ENCODE measurements around the gene HSPA9.

Gene HSPA9

DNA sequence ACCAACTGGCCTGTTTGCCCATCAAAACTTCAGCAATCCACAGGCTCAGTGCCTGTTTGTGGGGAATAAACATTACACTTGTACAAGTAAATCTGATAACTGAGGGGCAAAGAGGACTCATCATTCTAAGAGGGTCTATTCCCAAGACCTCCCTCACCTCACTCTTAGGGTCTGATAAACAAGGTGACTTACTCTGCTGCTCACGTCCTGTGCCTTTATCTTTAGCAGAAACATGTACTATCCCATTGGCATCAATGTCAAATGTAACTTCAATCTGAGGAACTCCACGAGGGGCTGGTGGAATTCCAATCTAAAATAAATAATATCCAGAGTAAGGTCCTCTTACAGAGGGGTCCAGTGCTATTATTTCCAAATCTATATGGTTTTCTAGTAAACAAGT lies 17.5 kb downstream of the HSPA9 start:
- POLR2A ChIA-PET, result no interaction called here
- CTCF ChIA-PET, result interaction anchor here (2.1 kb wide), 1 partner anchor 10 kb away, joined by 13 read pairs; no protein-coding TSS in a partner anchor
- DNase-seq (ENCODE audit: extremely low spot score), result no peak
- no peak for TF ChIP-seq CTCF (IDR thresholded peaks at IDR 0.05; ENCODE audit: control extremely low read depth, extremely low read depth, low read depth, missing control alignments)

GRCh38 chr5:138554143-138554542 lies 21.1 kb downstream of the HSPA9 start:
- no peak for TF ChIP-seq CTCF (IDR thresholded peaks at IDR 0.05; ENCODE audit: control extremely low read depth, extremely low read depth, low read depth, missing control alignments)
- no peak for DNase-seq (ENCODE audit: extremely low spot score)
- ChIA-PET POLR2A (interaction anchor here (0.6 kb wide), 1 partner anchor 20 kb away, joined by 5 read pairs; no protein-coding TSS in a partner anchor), CTCF (no interaction called here)

DNA sequence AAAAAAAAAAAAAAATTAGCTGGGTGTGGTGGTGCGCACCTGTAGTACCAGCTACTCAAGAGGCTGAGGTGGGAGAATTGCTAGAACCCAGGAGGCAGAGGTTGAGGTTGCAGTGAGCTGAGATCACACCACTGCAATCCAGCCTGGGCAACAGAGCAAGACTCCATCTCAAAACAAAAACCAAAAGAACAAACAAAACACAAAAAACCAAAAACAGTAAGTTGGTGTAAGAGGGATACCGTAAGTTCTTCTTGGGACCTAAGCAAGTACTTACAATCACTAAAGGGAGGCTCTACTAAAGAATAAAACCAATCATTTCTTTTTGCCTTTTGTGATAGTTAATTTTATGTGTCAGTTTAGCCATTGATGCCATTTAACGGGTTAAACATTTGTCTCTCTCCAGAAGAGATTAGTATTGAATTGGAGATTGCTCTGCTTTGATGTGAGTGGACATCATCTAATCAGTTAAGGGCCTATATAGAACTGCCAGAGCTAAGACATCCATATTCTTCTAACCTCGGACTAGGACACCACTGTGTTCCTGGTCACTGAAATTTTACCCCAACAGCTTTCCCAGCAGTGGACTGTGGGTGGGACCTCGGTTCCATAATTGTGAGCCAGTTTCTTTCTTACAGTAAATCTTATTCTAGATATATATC lies 21.6 kb downstream of the HSPA9 start:
- ChIA-PET CTCF (interaction anchor here (1.1 kb wide), 1 partner anchor 10 kb away, joined by 3 read pairs; the partner anchor contains the start of gene ETF1), POLR2A (interaction anchor here (0.5 to 1.9 kb wide), 3 partner anchors 10 to 376 kb away, joined by 3 to 12 read pairs (median 5); partner anchors contain the start of gene ETF1)
- DNase-seq (ENCODE audit: extremely low spot score), result no peak
- no peak for TF ChIP-seq CTCF (IDR thresholded peaks at IDR 0.05; ENCODE audit: control extremely low read depth, extremely low read depth, low read depth, missing control alignments)

DNA sequence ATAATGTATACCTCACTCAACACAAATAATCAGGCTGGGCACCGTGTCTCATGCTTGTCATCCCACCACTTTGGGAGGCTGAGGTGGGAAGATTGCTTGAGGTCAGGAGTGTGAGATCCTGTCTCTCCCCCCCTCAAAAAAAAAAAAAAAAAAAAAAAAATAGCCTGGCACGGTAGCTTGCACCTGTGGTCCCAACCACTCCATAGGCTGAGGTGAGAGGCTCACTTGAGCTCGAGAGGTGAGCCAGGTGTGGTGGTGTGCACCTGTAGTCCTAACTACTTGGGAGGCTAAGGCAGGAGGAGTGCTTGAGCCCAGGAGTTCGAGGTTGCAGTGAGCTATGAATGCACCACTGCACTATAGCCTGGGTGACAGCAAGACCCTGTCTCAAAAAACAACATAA lies 22.5 kb downstream of the HSPA9 start:
- CTCF ChIA-PET, result interaction anchor here (1.1 kb wide), 1 partner anchor 9 kb away, joined by 3 read pairs; the partner anchor contains the start of gene ETF1
- TF ChIP-seq CTCF (IDR thresholded peaks at IDR 0.05; ENCODE audit: control extremely low read depth, extremely low read depth, low read depth, missing control alignments), result no peak
- DNase-seq (ENCODE audit: extremely low spot score), result no peak
- POLR2A ChIA-PET, result interaction anchor here (0.6 to 1.9 kb wide), 3 partner anchors 9 to 212 kb away, joined by 5 to 12 read pairs (median 6); partner anchors contain the start of genes ETF1 and HSPA9

GRCh38 chr5:138549414-138549813 lies 25.8 kb downstream of the HSPA9 start:
- DNase-seq (ENCODE audit: extremely low spot score), result no peak
- POLR2A ChIA-PET, result no interaction called here
- CTCF ChIA-PET, result interaction anchor here (1.5 to 3.3 kb wide), 4 partner anchors 8 to 100 kb away, joined by 3 to 13 read pairs (median 9); no protein-coding TSS in a partner anchor
- TF ChIP-seq CTCF (IDR thresholded peaks at IDR 0.05; ENCODE audit: control extremely low read depth, extremely low read depth, low read depth, missing control alignments), result no peak

- no peak for DNase-seq (ENCODE audit: extremely low spot score)
- POLR2A ChIA-PET, result no interaction called here
- CTCF ChIA-PET, result interaction anchor here (0.6 to 3.3 kb wide), 4 partner anchors 11 to 575 kb away, joined by 3 to 13 read pairs (median 3); no protein-coding TSS in a partner anchor
- TF ChIP-seq CTCF (IDR thresholded peaks at IDR 0.05; ENCODE audit: control extremely low read depth, extremely low read depth, low read depth, missing control alignments), result no peak
Measured at GRCh38 chr5:138545919-138546562, 29.2 kb downstream of the HSPA9 start.

Measured in GM10248 (cell line).